Activated naive CD8-positive, alpha-beta T cell treated with anti-CD3 and anti-CD28 coated beads, Interleukin-2, amount 10 ng/mL, durations not matched to agents 7 days and 5 days (primary cell): ENCODE measurements around the gene HIVEP3. TPM values are rescaled to one million over a fixed set of nuclear protein-coding genes. Genes with fewer than 3 reads are reported as not detected.

ENCODE experiments used
- ATAC-seq: fragments of 150-1000 bp; cut with Tn5 transposase; one replicate; pipeline ENCODE4 v1.10.0; 2021; ENCODE audit warnings: low read depth, moderate library complexity
- POLR2A ChIA-PET: fragments of 350-600 bp; sonication (Branson Sonifier 250); formaldehyde crosslinking; loops from one replicate; lab custom pipeline; 2021; ENCODE audit warnings: antibody characterized with exemption; lab: Charles Lee
- DNase-seq: peaks from one replicate; pipeline ENCODE4 v3.0.0; 2021
- H3K27ac Mint-ChIP-seq: one replicate; pipeline ENCODE4 v1.8.0; 2022; ENCODE audit warnings: mild to moderate bottlenecking, mixed read lengths
- H3K27me3 Mint-ChIP-seq: one replicate; pipeline ENCODE4 v1.8.0; 2022; ENCODE audit warnings: mild to moderate bottlenecking, moderate library complexity, mixed read lengths
- H3K36me3 Mint-ChIP-seq: one replicate; pipeline ENCODE4 v1.8.0; 2021; ENCODE audit warnings: mild to moderate bottlenecking, mixed read lengths
- H3K4me1 Mint-ChIP-seq: one replicate; pipeline ENCODE4 v1.8.0; 2021; ENCODE audit warnings: mixed read lengths
- H3K4me3 Mint-ChIP-seq: one replicate; pipeline ENCODE4 v1.8.0; 2022; ENCODE audit warnings: mild to moderate bottlenecking, moderate library complexity, mixed read lengths
- H3K9me3 Mint-ChIP-seq: one replicate; pipeline ENCODE4 v1.8.0; 2021; ENCODE audit warnings: mixed read lengths
- total RNA-seq, 2 experiments: library from RNA; stranded (reverse); gene quantifications; one replicate each; pipeline ENCODE4 v1.2.3, GENCODE V29; 2021

HIVEP3 gene
- total RNA-seq, 2 experiments from 2014 or later: 10.1 to 10.7 TPM

GRCh38 chr1:41883507-41883906, 35.2 kb downstream of the HIVEP3 start:
- Mint-ChIP-seq H3K27me3 (peaks cover 2% of the 10 kb centered on the region), H3K4me1 (peaks cover 24% of the 10 kb centered on the region), H3K9me3 (no peaks in the 10 kb centered on the region), H3K36me3 (peaks cover 1% of the 10 kb centered on the region), H3K4me3 (no peak overlapping the region), H3K27ac (no peak overlapping the region)
- ATAC-seq (no peak), DNase-seq (no peak)
- POLR2A ChIA-PET: interaction anchor here (1.5 to 1.6 kb wide), 2 partner anchors 35 to 37 kb away, joined by 4 to 5 read pairs; partner anchors contain the start of gene HIVEP3

GRCh38 chr1:41882486-41882885, 36.2 kb downstream of the HIVEP3 start:
- ATAC-seq: no peak
- peaks cover 1% of the 10 kb centered on the region for H3K36me3 Mint-ChIP-seq
- H3K27me3 Mint-ChIP-seq: peaks cover 2% of the 10 kb centered on the region
- POLR2A ChIA-PET: interaction anchor here (1.6 kb wide), 1 partner anchor 38 kb away, joined by 5 read pairs; no protein-coding TSS in a partner anchor
- no peak overlapping the region for H3K4me3 Mint-ChIP-seq
- H3K4me1 Mint-ChIP-seq: peaks cover 19% of the 10 kb centered on the region
- DNase-seq: no peak
- H3K9me3 Mint-ChIP-seq: no peaks in the 10 kb centered on the region
- peak overlapping the region; percentile 10 for H3K27ac Mint-ChIP-seq

GRCh38 chr1:41882068-41882477, 36.6 kb downstream of the HIVEP3 start:
- Mint-ChIP-seq H3K36me3 (peaks cover 1% of the 10 kb centered on the region), H3K4me1 (peaks cover 22% of the 10 kb centered on the region), H3K4me3 (no peak overlapping the region), H3K27me3 (peaks cover 2% of the 10 kb centered on the region), H3K27ac (peak overlapping the region; percentile 10), H3K9me3 (no peaks in the 10 kb centered on the region)
- POLR2A ChIA-PET: interaction anchor here (1.6 kb wide), 1 partner anchor 38 kb away, joined by 5 read pairs; no protein-coding TSS in a partner anchor
- DNase-seq: no peak
- no peak for ATAC-seq

GRCh38 chr1:41880950-41881885, 37.5 kb downstream of the HIVEP3 start:
- DNase-seq (no peak), ATAC-seq (no peak)
- Mint-ChIP-seq H3K9me3 (no peaks in the 10 kb centered on the region), H3K4me3 (no peak overlapping the region), H3K36me3 (peaks cover 1% of the 10 kb centered on the region), H3K27ac (no peak overlapping the region), H3K27me3 (peaks cover 2% of the 10 kb centered on the region), H3K4me1 (peaks cover 28% of the 10 kb centered on the region)
- POLR2A ChIA-PET: no interaction called here

- peaks cover 2% of the 10 kb centered on the region for H3K27me3 Mint-ChIP-seq
Observed at GRCh38 chr1:41880261-41880660, 38.5 kb downstream of the HIVEP3 start.

GRCh38 chr1:41879617-41880016, 39.1 kb downstream of the HIVEP3 start:
- peak overlapping the region; percentile 3 for H3K27ac Mint-ChIP-seq
- H3K4me1 Mint-ChIP-seq: peaks cover 26% of the 10 kb centered on the region
- POLR2A ChIA-PET: no interaction called here
- H3K4me3 Mint-ChIP-seq: no peak overlapping the region
- DNase-seq (no peak), ATAC-seq (no peak)
- peaks cover 1% of the 10 kb centered on the region for H3K36me3 Mint-ChIP-seq
- H3K27me3 Mint-ChIP-seq: peaks cover 2% of the 10 kb centered on the region
- no peaks in the 10 kb centered on the region for H3K9me3 Mint-ChIP-seq

More at GRCh38 chr1:41880261-41880660, 38.5 kb downstream of the HIVEP3 start:
- peaks cover 1% of the 10 kb centered on the region for H3K36me3 Mint-ChIP-seq
- H3K4me3 Mint-ChIP-seq: no peak overlapping the region
- no peak overlapping the region for H3K27ac Mint-ChIP-seq
- ATAC-seq (no peak), DNase-seq (no peak)
- peaks cover 26% of the 10 kb centered on the region for H3K4me1 Mint-ChIP-seq
- H3K9me3 Mint-ChIP-seq: no peaks in the 10 kb centered on the region
- POLR2A ChIA-PET: no interaction called here

GRCh38 chr1:41878911-41879310, 39.8 kb downstream of the HIVEP3 start:
- POLR2A ChIA-PET: no interaction called here
- ATAC-seq: no peak
- peaks cover 1% of the 10 kb centered on the region for H3K36me3 Mint-ChIP-seq
- no peaks in the 10 kb centered on the region for H3K9me3 Mint-ChIP-seq
- H3K27ac Mint-ChIP-seq: no peak overlapping the region
- no peak overlapping the region for H3K4me3 Mint-ChIP-seq
- H3K4me1 Mint-ChIP-seq: peaks cover 32% of the 10 kb centered on the region
- H3K27me3 Mint-ChIP-seq: peaks cover 2% of the 10 kb centered on the region
- no peak for DNase-seq

- no peak overlapping the region for H3K4me3 Mint-ChIP-seq
- H3K4me1 Mint-ChIP-seq: peaks cover 33% of the 10 kb centered on the region
- peaks cover 2% of the 10 kb centered on the region for H3K27me3 Mint-ChIP-seq
- POLR2A ChIA-PET: no interaction called here
- H3K9me3 Mint-ChIP-seq: no peaks in the 10 kb centered on the region
- H3K27ac Mint-ChIP-seq: no peak overlapping the region
- DNase-seq (no peak), ATAC-seq (no peak)
- peaks cover 1% of the 10 kb centered on the region for H3K36me3 Mint-ChIP-seq
Observed at GRCh38 chr1:41878495-41878894, 40.2 kb downstream of the HIVEP3 start.

GRCh38 chr1:41876576-41877445, 41.9 kb downstream of the HIVEP3 start:
- POLR2A ChIA-PET: no interaction called here
- H3K9me3 Mint-ChIP-seq: no peaks in the 10 kb centered on the region
- no peak for ATAC-seq
- peaks cover 24% of the 10 kb centered on the region for H3K4me1 Mint-ChIP-seq
- no peak for DNase-seq
- no peak overlapping the region for H3K27ac Mint-ChIP-seq
- H3K27me3 Mint-ChIP-seq: peaks cover 2% of the 10 kb centered on the region
- peak overlapping the region; percentile 2 for H3K4me3 Mint-ChIP-seq
- H3K36me3 Mint-ChIP-seq: no peaks in the 10 kb centered on the region

GRCh38 chr1:41875487-41875886, 43.2 kb downstream of the HIVEP3 start:
- no peak overlapping the region for H3K4me3 Mint-ChIP-seq
- no peak overlapping the region for H3K27ac Mint-ChIP-seq
- DNase-seq (no peak), ATAC-seq (no peak)
- no peaks in the 10 kb centered on the region for H3K9me3 Mint-ChIP-seq
- peaks cover 2% of the 10 kb centered on the region for H3K27me3 Mint-ChIP-seq
- H3K4me1 Mint-ChIP-seq: peaks cover 23% of the 10 kb centered on the region
- no peaks in the 10 kb centered on the region for H3K36me3 Mint-ChIP-seq
- POLR2A ChIA-PET: no interaction called here

- Mint-ChIP-seq H3K27ac (no peak overlapping the region), H3K9me3 (no peaks in the 10 kb centered on the region), H3K36me3 (no peaks in the 10 kb centered on the region), H3K4me3 (no peak overlapping the region), H3K27me3 (peaks cover 2% of the 10 kb centered on the region), H3K4me1 (peaks cover 24% of the 10 kb centered on the region)
- DNase-seq (no peak), ATAC-seq (no peak)
- POLR2A ChIA-PET: no interaction called here
Observed at GRCh38 chr1:41874903-41875411, 43.8 kb downstream of the HIVEP3 start.

- POLR2A ChIA-PET: interaction anchor here (1.1 kb wide), 1 partner anchor 17 kb away, joined by 3 read pairs; no protein-coding TSS in a partner anchor
- DNase-seq: no peak
- peaks cover 24% of the 10 kb centered on the region for H3K4me1 Mint-ChIP-seq
- no peaks in the 10 kb centered on the region for H3K36me3 Mint-ChIP-seq
- no peak overlapping the region for H3K27ac Mint-ChIP-seq
- ATAC-seq: no peak
- H3K27me3 Mint-ChIP-seq: peaks cover 2% of the 10 kb centered on the region
- H3K4me3 Mint-ChIP-seq: no peak overlapping the region
- no peaks in the 10 kb centered on the region for H3K9me3 Mint-ChIP-seq
Observed at GRCh38 chr1:41874151-41874719, 44.5 kb downstream of the HIVEP3 start.

GRCh38 chr1:41872074-41872473, 46.6 kb downstream of the HIVEP3 start:
- H3K27ac Mint-ChIP-seq: no peak overlapping the region
- H3K4me3 Mint-ChIP-seq: no peak overlapping the region
- POLR2A ChIA-PET: no interaction called here
- H3K9me3 Mint-ChIP-seq: no peaks in the 10 kb centered on the region
- no peaks in the 10 kb centered on the region for H3K36me3 Mint-ChIP-seq
- H3K27me3 Mint-ChIP-seq: no peaks in the 10 kb centered on the region
- DNase-seq (no peak), ATAC-seq (no peak)
- peaks cover 29% of the 10 kb centered on the region for H3K4me1 Mint-ChIP-seq
